ENCODE measurements around the gene POTEC. TPM values are rescaled to one million over a fixed set of nuclear protein-coding genes. Genes with fewer than 3 reads are reported as not detected.
"Not testable (repeated sequence)": the region's sequence is repeated elsewhere in the genome, so short reads cannot be mapped to it uniquely, and the experiment has no call there.

Gene POTEC
- under 1 TPM in 1 of 3 donors, not detected in 2; 0.06 TPM for polyA plus RNA-seq

GRCh38 chr18:14543446-14543964, at the start of gene POTEC:
TSS of gene POTEC (minus strand) at chr18:14543600. CDS start at chr18:14543146, 454 bp downstream.
- H3K27ac ChIP-seq (ENCODE audit: low read depth, low read length) = not testable (repeated sequence)

GRCh38 chr18:14577971-14578370, 34.6 kb upstream of the POTEC start:
- WGBS, 3 donors = 47 to 66% (median 64%) methylated on average over 3 of the region's 3 CpGs
- no peak overlapping the region for H3K27ac ChIP-seq (ENCODE audit: low read depth, low read length)

More at GRCh38 chr18:14543446-14543964, at the start of gene POTEC:
- 90 to 95% (median 93%) methylated on average over 42 to 44 of the region's 46 CpGs for WGBS, 3 donors

- not testable (repeated sequence) for H3K27ac ChIP-seq (ENCODE audit: low read depth, low read length)
- WGBS, 3 donors = 14 to 36% (median 20%) methylated on average over 1 to 2 of the region's 2 CpGs
These were observed 16.1 kb upstream of the POTEC start for GRCh38 chr18:14559502-14559901.

GRCh38 chr18:14531659-14532058, 11.7 kb downstream of the POTEC start:
- not testable (repeated sequence) for H3K27ac ChIP-seq (ENCODE audit: low read depth, low read length)
- 67 to 75% methylated on average over 1 of the region's 1 CpG; no CpG with 5 or more reads in 1 of the 3 donors for WGBS, 3 donors

GRCh38 chr18:14510707-14511106, 32.7 kb downstream of the POTEC start:
- 32 to 56% (median 51%) methylated on average over 3 of the region's 3 CpGs for WGBS, 3 donors
- H3K27ac ChIP-seq (ENCODE audit: low read depth, low read length) = not testable (repeated sequence)

GRCh38 chr18:14503691-14504090, 39.7 kb downstream of the POTEC start:
- WGBS, 3 donors = 83 to 92% (median 86%) methylated on average over 6 to 7 of the region's 8 CpGs

GRCh38 chr18:14501894-14502293, 41.5 kb downstream of the POTEC start:
- WGBS, 3 donors = 65 to 82% (median 79%) methylated on average over 4 of the region's 4 CpGs
- H3K27ac ChIP-seq (ENCODE audit: low read depth, low read length) = not testable (repeated sequence)

More at GRCh38 chr18:14503691-14504090, 39.7 kb downstream of the POTEC start:
- H3K27ac ChIP-seq (ENCODE audit: low read depth, low read length) = not testable (repeated sequence)

GRCh38 chr18:14489256-14490014, 54.0 kb downstream of the POTEC start:
- not testable (repeated sequence) for H3K27ac ChIP-seq (ENCODE audit: low read depth, low read length)
- 61 to 72% (median 63%) methylated on average over 31 to 39 of the region's 47 CpGs for WGBS, 3 donors

- not testable (repeated sequence) for H3K27ac ChIP-seq (ENCODE audit: low read depth, low read length)
- WGBS, 3 donors = 85 to 94% (median 90%) methylated on average over 17 of the region's 17 CpGs
These were observed 54.6 kb downstream of the POTEC start for GRCh38 chr18:14488789-14489188.

GRCh38 chr18:14486926-14487580, 56.3 kb downstream of the POTEC start:
- not testable (repeated sequence) for H3K27ac ChIP-seq (ENCODE audit: low read depth, low read length)
- 86 to 96% (median 95%) methylated on average over 9 to 39 of the region's 42 CpGs for WGBS, 3 donors

GRCh38 chr18:14479076-14479475, 64.3 kb downstream of the POTEC start:
- WGBS, 3 donors = 89 to 93% (median 93%) methylated on average over 15 to 18 of the region's 18 CpGs
- H3K27ac ChIP-seq (ENCODE audit: low read depth, low read length) = not testable (repeated sequence)

- 94 to 97% (median 96%) methylated on average over 15 of the region's 15 CpGs for WGBS, 3 donors
- H3K27ac ChIP-seq (ENCODE audit: low read depth, low read length) = not testable (repeated sequence)
These were observed 67.9 kb downstream of the POTEC start for GRCh38 chr18:14475520-14475919.

- WGBS, 3 donors = 83 to 97% (median 96%) methylated on average over 3 to 18 of the region's 22 CpGs
These were observed 68.6 kb downstream of the POTEC start for GRCh38 chr18:14474752-14475151.

GRCh38 chr18:14474007-14474720, 69.2 kb downstream of the POTEC start:
- not testable (repeated sequence) for H3K27ac ChIP-seq (ENCODE audit: low read depth, low read length)
- 87 to 96% (median 96%) methylated on average over 18 to 35 of the region's 38 CpGs for WGBS, 3 donors

More at GRCh38 chr18:14474752-14475151, 68.6 kb downstream of the POTEC start:
- H3K27ac ChIP-seq (ENCODE audit: low read depth, low read length) = not testable (repeated sequence)

GRCh38 chr18:14473250-14474006, 70.0 kb downstream of the POTEC start:
- WGBS, 3 donors = 91 to 94% (median 92%) methylated on average over 19 to 23 of the region's 23 CpGs
- not testable (repeated sequence) for H3K27ac ChIP-seq (ENCODE audit: low read depth, low read length)

- 55 to 73% (median 60%) methylated on average over 3 of the region's 3 CpGs for WGBS, 3 donors
These were observed 72.1 kb downstream of the POTEC start for GRCh38 chr18:14471286-14471685.

GRCh38 chr18:14470446-14470845, 73.0 kb downstream of the POTEC start:
- 57 to 67% (median 65%) methylated on average over 3 of the region's 3 CpGs for whole genome bisulfite sequencing, 3 donors
- H3K27ac ChIP-seq (ENCODE audit: low read depth, low read length) = not testable (repeated sequence)

More at GRCh38 chr18:14471286-14471685, 72.1 kb downstream of the POTEC start:
- H3K27ac ChIP-seq (ENCODE audit: low read depth, low read length) = not testable (repeated sequence)

- H3K27ac ChIP-seq (ENCODE audit: low read depth, low read length) = not testable (repeated sequence)
These were observed 73.4 kb downstream of the POTEC start for GRCh38 chr18:14470046-14470445.

Measured in adipose tissue (tissue), 3 donors.